ENCODE results near the gene ZNF608.

- TF ChIP-seq CTCF (IDR thresholded peaks at IDR 0.05; ENCODE audit: poor library complexity) (no peak), EZH2 (IDR thresholded peaks at IDR 0.05; ENCODE audit: borderline replicate concordance) (no peak), EZH2phosphoT487 (IDR thresholded peaks at IDR 0.05; ENCODE audit: low read depth, severe bottlenecking, unreplicated experiment) (no peak)
Measured at GRCh38 chr5:124746916-124747790, 714 bp upstream of the ZNF608 start.

All from hepatocyte (in vitro differentiated cells).